ENCODE data around the gene CAMSAP2.

Gene CAMSAP2

GRCh38 chr1:200751717-200752116 lies 13.0 kb downstream of the CAMSAP2 start:
- DNase-seq (ENCODE audit: extremely low read depth, low read depth): no peak
- no peak for TF ChIP-seq CTCF (IDR thresholded peaks at IDR 0.05; ENCODE audit: low read depth, low read length)

GRCh38 chr1:200753650-200754198 lies 15.0 kb downstream of the CAMSAP2 start:
- TF ChIP-seq CTCF (IDR thresholded peaks at IDR 0.05; ENCODE audit: low read depth, low read length): no peak
- no peak for DNase-seq (ENCODE audit: extremely low read depth, low read depth)

- TF ChIP-seq CTCF (IDR thresholded peaks at IDR 0.05; ENCODE audit: low read depth, low read length): no peak
- DNase-seq (ENCODE audit: extremely low read depth, low read depth): no peak
These were observed 16.8 kb downstream of the CAMSAP2 start for GRCh38 chr1:200755456-200755855.

GRCh38 chr1:200762089-200762488 lies 23.4 kb downstream of the CAMSAP2 start:
- no peak for DNase-seq (ENCODE audit: extremely low read depth, low read depth)
- TF ChIP-seq CTCF (IDR thresholded peaks at IDR 0.05; ENCODE audit: low read depth, low read length): no peak

- DNase-seq (ENCODE audit: extremely low read depth, low read depth): peak; percentile 15
- no peak for TF ChIP-seq CTCF (IDR thresholded peaks at IDR 0.05; ENCODE audit: low read depth, low read length)
These were observed 28.6 kb downstream of the CAMSAP2 start for GRCh38 chr1:200767321-200767720.

GRCh38 chr1:200771625-200772555 lies 33.2 kb downstream of the CAMSAP2 start:
- no peak for TF ChIP-seq CTCF (IDR thresholded peaks at IDR 0.05; ENCODE audit: low read depth, low read length)
- DNase-seq (ENCODE audit: extremely low read depth, low read depth): no peak

GRCh38 chr1:200774311-200774710 lies 35.6 kb downstream of the CAMSAP2 start:
- no peak for DNase-seq (ENCODE audit: extremely low read depth, low read depth)
- no peak for TF ChIP-seq CTCF (IDR thresholded peaks at IDR 0.05; ENCODE audit: low read depth, low read length)

All from AG09319 (cell line).